CD8-positive, alpha-beta memory T cell (primary cell): ENCODE data around the gene PWP2. TPM values are rescaled to one million over a fixed set of nuclear protein-coding genes. Genes with fewer than 3 reads are reported as not detected.
"Not testable (repeated sequence)": the region's sequence is repeated elsewhere in the genome, so short reads cannot be mapped to it uniquely, and the experiment has no call there.

ENCODE experiments used
- CTCF ChIA-PET: fragments of 350-600 bp; sonication (Branson Sonifier 250); formaldehyde crosslinking; loops from one replicate; lab custom pipeline; 2021; ENCODE audit warnings: antibody characterized with exemption; lab: Charles Lee
- POLR2A ChIA-PET: fragments of 350-600 bp; sonication (Branson Sonifier 250); formaldehyde crosslinking; loops from one replicate; lab custom pipeline; 2021; ENCODE audit warnings: antibody characterized with exemption; lab: Charles Lee
- DNase-seq, 5 donors: peaks; one replicate each; pipeline versions ENCODE4 v3.0.0 to v3.0.0-alpha.2; 2020 to 2022; ENCODE audit warnings: mixed read lengths in 1 of 5
- H3K27ac ChIP-seq: one replicate; pipeline ENCODE4 v1.7.0; 2013; ENCODE audit warnings: low read depth, mild to moderate bottlenecking, low read length, moderate library complexity
- H3K27me3 ChIP-seq: 2 replicates; pipeline ENCODE4 v1.7.0; 2013; ENCODE audit warnings: low read length, mild to moderate bottlenecking; ENCODE audit not compliant: insufficient read depth, poor library complexity, severe bottlenecking
- H3K36me3 ChIP-seq: 2 replicates; pipeline ENCODE4 v1.7.0; 2013; ENCODE audit warnings: mild to moderate bottlenecking, low read length, moderate library complexity; ENCODE audit not compliant: insufficient read depth
- H3K4me1 ChIP-seq: 2 replicates; pipeline ENCODE4 v1.7.0; 2013; ENCODE audit warnings: mild to moderate bottlenecking, low read length, moderate library complexity; ENCODE audit not compliant: insufficient read depth
- H3K4me3 ChIP-seq: 2 replicates; pipeline ENCODE4 v1.7.0; 2013; ENCODE audit warnings: mild to moderate bottlenecking, low read length
- H3K9me3 ChIP-seq: 2 replicates; pipeline ENCODE4 v1.7.0; 2013; ENCODE audit warnings: mild to moderate bottlenecking, low read length
- H3K27ac Mint-ChIP-seq, 8 donors: one replicate each; pipeline ENCODE4 v1.8.0; 2020 to 2021; ENCODE audit warnings: mixed read lengths in 8 of 8, mild to moderate bottlenecking in 6 of 8, inconsistent platforms in 3 of 8, moderate library complexity in 3 of 8
- H3K27me3 Mint-ChIP-seq, 2 donors: one replicate each; pipeline ENCODE4 v1.8.0; 2020 to 2021; ENCODE audit warnings: mixed read lengths in 2 of 2, mild to moderate bottlenecking in 1 of 2, moderate library complexity in 1 of 2
- H3K36me3 Mint-ChIP-seq, 3 donors: one replicate each; pipeline ENCODE4 v1.8.0; 2020 to 2021; ENCODE audit warnings: mixed read lengths in 3 of 3, inconsistent platforms in 1 of 3, mild to moderate bottlenecking in 1 of 3
- H3K4me1 Mint-ChIP-seq, 3 donors: one replicate each; pipeline ENCODE4 v1.8.0; 2020 to 2021; ENCODE audit warnings: mixed read lengths in 3 of 3, inconsistent platforms in 1 of 3, mild to moderate bottlenecking in 1 of 3
- H3K4me3 Mint-ChIP-seq, 7 donors: one replicate each; pipeline ENCODE4 v1.8.0; 2020 to 2021; ENCODE audit warnings: mixed read lengths in 7 of 7, mild to moderate bottlenecking in 6 of 7, moderate library complexity in 4 of 7, inconsistent platforms in 2 of 7
- H3K9me3 Mint-ChIP-seq, 5 donors: one replicate each; pipeline ENCODE4 v1.8.0; 2020 to 2022; ENCODE audit warnings: mixed read lengths in 5 of 5, mild to moderate bottlenecking in 3 of 5, moderate library complexity in 2 of 5, inconsistent platforms in 1 of 5
- polyA plus RNA-seq: library from polyadenylated mRNA; unstranded; fragments of 300-500 nt; fragmentation: Illumina TruSeq; gene quantifications from one replicate; pipeline ENCODE4 v1.2.3, GENCODE V29; 2021
- total RNA-seq, 2 experiments: library from RNA; stranded (reverse); gene quantifications; one replicate each; pipeline ENCODE4 v1.2.3, GENCODE V29; 2021

PWP2 gene
- total and polyA plus RNA-seq, 3 experiments from 2014 or later, result 10.4 to 15.5 (median 13.2) TPM

GRCh38 chr21:44165933-44166332 is 58.7 kb downstream of the PWP2 start:
- CTCF ChIA-PET, H3K36me3 ChIP-seq, H3K27me3 Mint-ChIP-seq, POLR2A ChIA-PET, H3K27me3 ChIP-seq, H3K9me3 ChIP-seq, H3K4me3 Mint-ChIP-seq, H3K27ac Mint-ChIP-seq, H3K4me1 Mint-ChIP-seq, H3K4me3 ChIP-seq, DNase-seq, H3K4me1 ChIP-seq, H3K27ac ChIP-seq, H3K36me3 Mint-ChIP-seq, H3K9me3 Mint-ChIP-seq: not testable (repeated sequence)

- H3K4me3 ChIP-seq, H3K9me3 Mint-ChIP-seq, H3K4me1 Mint-ChIP-seq, H3K27ac Mint-ChIP-seq, H3K4me1 ChIP-seq, H3K36me3 ChIP-seq, CTCF ChIA-PET, DNase-seq, POLR2A ChIA-PET, H3K27me3 Mint-ChIP-seq, H3K4me3 Mint-ChIP-seq, H3K27me3 ChIP-seq, H3K36me3 Mint-ChIP-seq, H3K9me3 ChIP-seq, H3K27ac ChIP-seq: not testable (repeated sequence)
These were observed 60.3 kb downstream of the PWP2 start for GRCh38 chr21:44167527-44167926.

- H3K9me3 Mint-ChIP-seq, H3K9me3 ChIP-seq, H3K27ac ChIP-seq, H3K27ac Mint-ChIP-seq, H3K4me1 Mint-ChIP-seq, H3K4me1 ChIP-seq, POLR2A ChIA-PET, H3K36me3 ChIP-seq, H3K4me3 Mint-ChIP-seq, CTCF ChIA-PET, DNase-seq, H3K4me3 ChIP-seq, H3K27me3 ChIP-seq, H3K27me3 Mint-ChIP-seq, H3K36me3 Mint-ChIP-seq: not testable (repeated sequence)
These were observed 63.1 kb downstream of the PWP2 start for GRCh38 chr21:44170326-44170725.

- H3K27ac Mint-ChIP-seq, H3K27me3 ChIP-seq, POLR2A ChIA-PET, H3K4me3 Mint-ChIP-seq, H3K9me3 ChIP-seq, H3K27ac ChIP-seq, H3K4me3 ChIP-seq, H3K27me3 Mint-ChIP-seq, H3K9me3 Mint-ChIP-seq, CTCF ChIA-PET, DNase-seq, H3K4me1 ChIP-seq, H3K4me1 Mint-ChIP-seq, H3K36me3 ChIP-seq, H3K36me3 Mint-ChIP-seq: not testable (repeated sequence)
These were observed 63.7 kb downstream of the PWP2 start for GRCh38 chr21:44170863-44171262.

- POLR2A ChIA-PET, H3K4me3 ChIP-seq, H3K27me3 Mint-ChIP-seq, H3K4me1 Mint-ChIP-seq, CTCF ChIA-PET, H3K9me3 ChIP-seq, H3K36me3 ChIP-seq, H3K27me3 ChIP-seq, H3K4me3 Mint-ChIP-seq, H3K27ac Mint-ChIP-seq, H3K4me1 ChIP-seq, DNase-seq, H3K9me3 Mint-ChIP-seq, H3K27ac ChIP-seq, H3K36me3 Mint-ChIP-seq: not testable (repeated sequence)
These were observed 64.9 kb downstream of the PWP2 start for GRCh38 chr21:44171962-44172572.

- H3K4me1 ChIP-seq, H3K27me3 Mint-ChIP-seq, DNase-seq, CTCF ChIA-PET, H3K36me3 Mint-ChIP-seq, H3K27ac ChIP-seq, H3K9me3 Mint-ChIP-seq, H3K27ac Mint-ChIP-seq, H3K27me3 ChIP-seq, H3K9me3 ChIP-seq, H3K4me3 Mint-ChIP-seq, H3K36me3 ChIP-seq, POLR2A ChIA-PET, H3K4me3 ChIP-seq, H3K4me1 Mint-ChIP-seq: not testable (repeated sequence)
These were observed 65.5 kb downstream of the PWP2 start for GRCh38 chr21:44172741-44173140.

GRCh38 chr21:44175189-44175588 is 68.0 kb downstream of the PWP2 start:
- H3K27ac Mint-ChIP-seq, H3K27me3 ChIP-seq, H3K4me1 ChIP-seq, H3K9me3 Mint-ChIP-seq, DNase-seq, H3K4me3 Mint-ChIP-seq, H3K9me3 ChIP-seq, H3K27ac ChIP-seq, H3K4me1 Mint-ChIP-seq, H3K36me3 ChIP-seq, H3K27me3 Mint-ChIP-seq, H3K36me3 Mint-ChIP-seq, CTCF ChIA-PET, H3K4me3 ChIP-seq, POLR2A ChIA-PET: not testable (repeated sequence)

- H3K4me1 Mint-ChIP-seq, H3K4me3 ChIP-seq, H3K36me3 ChIP-seq, H3K4me1 ChIP-seq, POLR2A ChIA-PET, CTCF ChIA-PET, H3K27me3 Mint-ChIP-seq, H3K27me3 ChIP-seq, H3K27ac ChIP-seq, H3K36me3 Mint-ChIP-seq, H3K9me3 ChIP-seq, H3K27ac Mint-ChIP-seq, DNase-seq, H3K4me3 Mint-ChIP-seq, H3K9me3 Mint-ChIP-seq: not testable (repeated sequence)
These were observed 68.9 kb downstream of the PWP2 start for GRCh38 chr21:44176127-44176526.
